SKM-1 treated with dmso at 0.1 percent for 144 hours (cell line): ENCODE results near the gene NAT14.
A peak's percentile ranks its signal among the peaks of the same experiment; 100 is the strongest.

ENCODE experiments used
- DNase-seq: peaks from one replicate; lab custom pipeline; 2025; ENCODE audit not compliant: unreplicated experiment; lab: John Stamatoyannopoulos, UW

Gene NAT14

GRCh38 chr19:55467236-55468053 lies 17.5 kb upstream of the NAT14 start:
- no peak for DNase-seq

GRCh38 chr19:55468054-55468393 lies 17.0 kb upstream of the NAT14 start:
- DNase-seq, result no peak

GRCh38 chr19:55471266-55471665 lies 13.7 kb upstream of the NAT14 start:
- no peak for DNase-seq

- DNase-seq, result no peak
These were observed 12.5 kb upstream of the NAT14 start for GRCh38 chr19:55472463-55472862.

GRCh38 chr19:55473225-55474012 lies 11.6 kb upstream of the NAT14 start:
- DNase-seq, result no peak

GRCh38 chr19:55474269-55475265 lies 10.4 kb upstream of the NAT14 start:
- DNase-seq, result no peak

GRCh38 chr19:55476100-55476775 lies 8.8 kb upstream of the NAT14 start, which contains the start of gene ZNF628:
Gene ZNF628, plus strand, starts transcription at chr19:55476617. Its CDS starts 3,294 bp downstream, at chr19:55479911.
- DNase-seq, result peak; percentile 64

GRCh38 chr19:55477905-55478304 lies 7.1 kb upstream of the NAT14 start:
- no peak for DNase-seq

- no peak for DNase-seq
These were observed 6.6 kb upstream of the NAT14 start for GRCh38 chr19:55478364-55478763.

- DNase-seq, result no peak
These were observed 5.9 kb upstream of the NAT14 start for GRCh38 chr19:55479045-55479444.

GRCh38 chr19:55479451-55480230 lies 5.3 kb upstream of the NAT14 start:
- DNase-seq, result no peak

- DNase-seq, result no peak
These were observed 3.7 kb upstream of the NAT14 start for GRCh38 chr19:55481148-55481793.

- DNase-seq, result no peak
These were observed 3.2 kb upstream of the NAT14 start for GRCh38 chr19:55481794-55482155.

- DNase-seq, result no peak
These were observed 2.6 kb upstream of the NAT14 start for GRCh38 chr19:55482156-55482961.

- no peak for DNase-seq
These were observed 1.9 kb upstream of the NAT14 start for GRCh38 chr19:55482967-55483705.

- no peak for DNase-seq
These were observed 1.0 kb upstream of the NAT14 start for GRCh38 chr19:55483706-55484592.
